ENCODE measurements around the gene ECM2.

ECM2 gene

GRCh38 chr9:92527832-92528521 is 7.8 kb downstream of the ECM2 start:
- no peak for DNase-seq (ENCODE audit: low read depth in 2 of 2)

- no peak for DNase-seq (ENCODE audit: low read depth in 2 of 2)
Measured at GRCh38 chr9:92527291-92527828, 8.4 kb downstream of the ECM2 start.

GRCh38 chr9:92525306-92525705 is 10.5 kb downstream of the ECM2 start:
- DNase-seq (ENCODE audit: low read depth in 2 of 2): no peak

GRCh38 chr9:92524881-92525280 is 10.9 kb downstream of the ECM2 start:
- no peak for DNase-seq (ENCODE audit: low read depth in 2 of 2)

GRCh38 chr9:92522983-92523970 is 12.5 kb downstream of the ECM2 start:
- DNase-seq (ENCODE audit: low read depth in 2 of 2): no peak

- DNase-seq (ENCODE audit: low read depth in 2 of 2): no peak
Measured at GRCh38 chr9:92520837-92521236, 15.0 kb downstream of the ECM2 start.

- no peak for DNase-seq (ENCODE audit: low read depth in 2 of 2)
Measured at GRCh38 chr9:92518199-92518598, 17.6 kb downstream of the ECM2 start.

- no peak for DNase-seq (ENCODE audit: low read depth in 2 of 2)
Measured at GRCh38 chr9:92517046-92517445, 18.7 kb downstream of the ECM2 start.

- DNase-seq (ENCODE audit: low read depth in 2 of 2): no peak
Measured at GRCh38 chr9:92516521-92516920, 19.3 kb downstream of the ECM2 start.

- DNase-seq (ENCODE audit: low read depth in 2 of 2): no peak
Measured at GRCh38 chr9:92514635-92515034, 21.2 kb downstream of the ECM2 start.

- DNase-seq (ENCODE audit: low read depth in 2 of 2): no peak
Measured at GRCh38 chr9:92513349-92513748, 22.4 kb downstream of the ECM2 start.

- no peak for DNase-seq (ENCODE audit: low read depth in 2 of 2)
Measured at GRCh38 chr9:92512622-92513021, 23.2 kb downstream of the ECM2 start.

- DNase-seq (ENCODE audit: low read depth in 2 of 2): no peak
Measured at GRCh38 chr9:92510747-92511146, 25.0 kb downstream of the ECM2 start.

GRCh38 chr9:92509050-92509449 is 26.7 kb downstream of the ECM2 start:
- DNase-seq (ENCODE audit: low read depth in 2 of 2): no peak

- no peak for DNase-seq (ENCODE audit: low read depth in 2 of 2)
Measured at GRCh38 chr9:92508018-92508820, 27.6 kb downstream of the ECM2 start.

GRCh38 chr9:92507496-92507895 is 28.3 kb downstream of the ECM2 start:
- DNase-seq (ENCODE audit: low read depth in 2 of 2): no peak

GRCh38 chr9:92507005-92507404 is 28.8 kb downstream of the ECM2 start:
- no peak for DNase-seq (ENCODE audit: low read depth in 2 of 2)

GRCh38 chr9:92506184-92506857 is 29.5 kb downstream of the ECM2 start:
- DNase-seq (ENCODE audit: low read depth in 2 of 2): no peak

GRCh38 chr9:92504881-92505280 is 30.9 kb downstream of the ECM2 start:
- DNase-seq (ENCODE audit: low read depth in 2 of 2): no peak

- no peak for DNase-seq (ENCODE audit: low read depth in 2 of 2)
Measured at GRCh38 chr9:92503156-92503555, 32.6 kb downstream of the ECM2 start.

- no peak for DNase-seq (ENCODE audit: low read depth in 2 of 2)
Measured at GRCh38 chr9:92501671-92502393, 34.0 kb downstream of the ECM2 start.
